Glutamatergic neuron (in vitro differentiated cells): Measurements from ENCODE around the gene S100A14. TPM values are rescaled to one million over a fixed set of nuclear protein-coding genes. Genes with fewer than 3 reads are reported as not detected.
A peak's percentile ranks its signal among the peaks of the same experiment; 100 is the strongest.

Experiments used
- DNase-seq: peaks from one replicate; pipeline ENCODE4 v3.0.0; 2022
- H3K27ac Mint-ChIP-seq: one replicate; pipeline ENCODE4 v1.8.0; 2020; ENCODE audit warnings: mild to moderate bottlenecking, mixed read lengths, inconsistent platforms; ENCODE audit not compliant: unreplicated experiment
- H3K27me3 Mint-ChIP-seq: one replicate; pipeline ENCODE4 v1.8.0; 2020; ENCODE audit warnings: mild to moderate bottlenecking, moderate library complexity, mixed read lengths, inconsistent platforms; ENCODE audit not compliant: unreplicated experiment
- H3K36me3 Mint-ChIP-seq: one replicate; pipeline ENCODE4 v1.8.0; 2020; ENCODE audit warnings: mild to moderate bottlenecking, mixed read lengths, inconsistent platforms; ENCODE audit not compliant: unreplicated experiment
- H3K4me1 Mint-ChIP-seq: one replicate; pipeline ENCODE4 v1.8.0; 2020; ENCODE audit warnings: mild to moderate bottlenecking, low read depth, mixed read lengths, inconsistent platforms; ENCODE audit not compliant: unreplicated experiment
- H3K4me3 Mint-ChIP-seq: one replicate; pipeline ENCODE4 v1.8.0; 2020; ENCODE audit warnings: mild to moderate bottlenecking, mixed read lengths, inconsistent platforms; ENCODE audit not compliant: unreplicated experiment
- H3K9me3 Mint-ChIP-seq: one replicate; pipeline ENCODE4 v1.8.0; 2020; ENCODE audit warnings: mild to moderate bottlenecking, moderate library complexity, mixed read lengths, inconsistent platforms; ENCODE audit not compliant: unreplicated experiment
- CTCF ChIP-seq: fragments of 200-600 bp; sonication (generic); IDR thresholded peaks from one replicate; pipeline ENCODE4 v1.5.0; 2021; ENCODE audit not compliant: partially characterized antibody, unreplicated experiment
- total RNA-seq: library from RNA; stranded (reverse); fragmentation: NEBNext Ultra II Directional; extraction: Animal tissue kit (Norgen Biotek cat#: 25700); gene quantifications from one replicate; pipeline ENCODE4 v1.2.1, GENCODE V29; 2021; ENCODE audit not compliant: unreplicated experiment

Gene S100A14
- total RNA-seq, 1 donor from 2014 or later, result not detected

- no peak overlapping the region for H3K27ac Mint-ChIP-seq
- no peak for TF ChIP-seq CTCF
- peak overlapping the region; percentile 78 for H3K4me3 Mint-ChIP-seq
- peaks cover 35% of the 10 kb centered on the region for H3K4me1 Mint-ChIP-seq
- peaks cover 11% of the 10 kb centered on the region for H3K27me3 Mint-ChIP-seq
- peaks cover 10% of the 10 kb centered on the region for H3K9me3 Mint-ChIP-seq
- peaks cover 7% of the 10 kb centered on the region for H3K36me3 Mint-ChIP-seq
- no peak for DNase-seq
Measured at GRCh38 chr1:153624965-153625611, 9.0 kb upstream of the S100A14 start.

GRCh38 chr1:153623101-153623500, 7.0 kb upstream of the S100A14 start:
- H3K27ac Mint-ChIP-seq, result no peak overlapping the region
- peaks cover 28% of the 10 kb centered on the region for H3K4me1 Mint-ChIP-seq
- no peak overlapping the region for H3K4me3 Mint-ChIP-seq
- TF ChIP-seq CTCF, result no peak
- peaks cover 8% of the 10 kb centered on the region for H3K27me3 Mint-ChIP-seq
- H3K36me3 Mint-ChIP-seq, result peaks cover 12% of the 10 kb centered on the region
- no peak for DNase-seq
- peaks cover 10% of the 10 kb centered on the region for H3K9me3 Mint-ChIP-seq

GRCh38 chr1:153619171-153619570, 3.0 kb upstream of the S100A14 start:
- DNase-seq, result no peak
- Mint-ChIP-seq H3K27ac (no peak overlapping the region), H3K4me3 (no peak overlapping the region), H3K4me1 (peaks cover 8% of the 10 kb centered on the region), H3K9me3 (no peaks in the 10 kb centered on the region), H3K27me3 (peaks cover 5% of the 10 kb centered on the region), H3K36me3 (peaks cover 11% of the 10 kb centered on the region)
- no peak for TF ChIP-seq CTCF

GRCh38 chr1:153617663-153618062, 1.5 kb upstream of the S100A14 start:
- Mint-ChIP-seq H3K4me1 (no peaks in the 10 kb centered on the region), H3K4me3 (no peak overlapping the region), H3K27me3 (peaks cover 5% of the 10 kb centered on the region), H3K9me3 (no peaks in the 10 kb centered on the region), H3K27ac (no peak overlapping the region), H3K36me3 (peaks cover 6% of the 10 kb centered on the region)
- peak; percentile 61 for TF ChIP-seq CTCF
- peak; percentile 75 for DNase-seq

GRCh38 chr1:153616917-153617311, 789 bp upstream of the S100A14 start:
- Mint-ChIP-seq H3K4me3 (peak overlapping the region; percentile 42), H3K9me3 (no peaks in the 10 kb centered on the region), H3K4me1 (no peaks in the 10 kb centered on the region), H3K36me3 (peaks cover 6% of the 10 kb centered on the region), H3K27me3 (peaks cover 8% of the 10 kb centered on the region), H3K27ac (peak overlapping the region; percentile 55)
- no peak for TF ChIP-seq CTCF
- DNase-seq, result no peak
